Vagina (tissue), 2 donors: ENCODE data around the gene NEXMIF.

ENCODE experiments used
- CTCF ChIP-seq, 3 experiments: fragments of 450-650 bp in 2 of 3; fragments of 200-600 bp in 1 of 3; sonication (generic) in 1 of 3; IDR thresholded peaks; one replicate each; pipeline ENCODE4 v1.5.1; 2017 to 2019; ENCODE audit warnings: antibody characterized with exemption in 3 of 3, mild to moderate bottlenecking in 2 of 3, moderate library complexity in 2 of 3
- POLR2A ChIP-seq, 2 donors: fragments of 450-650 bp; IDR thresholded peaks; one replicate each; pipeline ENCODE4 v1.6.1; 2017; ENCODE audit warnings: antibody characterized with exemption in 2 of 2, mild to moderate bottlenecking in 2 of 2, moderate library complexity in 2 of 2
- POLR2AphosphoS5 ChIP-seq, 2 donors: sonication (generic); formaldehyde crosslinking; IDR thresholded peaks; one replicate each; pipeline ENCODE4 v1.9.0; 2017; ENCODE audit warnings: antibody characterized with exemption in 2 of 2, mild to moderate bottlenecking in 2 of 2, low read depth in 1 of 2; ENCODE audit not compliant: insufficient read depth in 1 of 2

- TF ChIP-seq CTCF (IDR thresholded peaks at IDR 0.05) (no peak), POLR2A (IDR thresholded peaks at IDR 0.05) (no peak), POLR2AphosphoS5 (IDR thresholded peaks at IDR 0.05; ENCODE audit: insufficient read depth in 1 of 2, low read depth in 1 of 2) (no peak)
Observed at GRCh38 chrX:74906417-74906816, 18.8 kb downstream of the NEXMIF start.
